Neural crest cell (in vitro differentiated cells): ENCODE results near the gene KRT9. TPM values are rescaled to one million over a fixed set of nuclear protein-coding genes. Genes with fewer than 3 reads are reported as not detected.

Experiments used
- DNase-seq: peaks from one replicate; pipeline ENCODE4 v3.0.0; 2021; ENCODE audit warnings: low read depth, mixed read lengths, low spot score
- H3K27ac Mint-ChIP-seq: one replicate; pipeline ENCODE4 v1.8.0; 2021; ENCODE audit warnings: mild to moderate bottlenecking, mixed read lengths; ENCODE audit not compliant: unreplicated experiment
- H3K27me3 Mint-ChIP-seq: 2 replicates; pipeline ENCODE4 v1.8.0; 2021; ENCODE audit warnings: low read depth, mild to moderate bottlenecking, mixed read lengths
- H3K36me3 Mint-ChIP-seq: 2 replicates; pipeline ENCODE4 v1.8.0; 2021; ENCODE audit warnings: low read depth, mild to moderate bottlenecking, mixed read lengths
- H3K4me1 Mint-ChIP-seq: 2 replicates; pipeline ENCODE4 v1.8.0; 2021; ENCODE audit warnings: mixed read lengths
- H3K4me3 Mint-ChIP-seq: one replicate; pipeline ENCODE4 v1.8.0; 2021; ENCODE audit warnings: mild to moderate bottlenecking, mixed read lengths
- H3K9me3 Mint-ChIP-seq: 2 replicates; pipeline ENCODE4 v1.8.0; 2021; ENCODE audit warnings: mixed read lengths
- CTCF ChIP-seq: fragments of 200-600 bp; sonication (generic); conservative IDR thresholded peaks from 2 replicates; pipeline ENCODE4 v1.5.0; 2021; ENCODE audit warnings: antibody characterized with exemption, mild to moderate bottlenecking
- total RNA-seq: library from RNA; stranded (reverse); gene quantifications from 2 replicates; pipeline ENCODE4 v1.2.1, GENCODE V29; 2021

KRT9 gene
- total RNA-seq, 1 donor from 2014 or later = not detected

GRCh38 chr17:41602524-41602923 lies 30.7 kb upstream of the KRT9 start:
- Mint-ChIP-seq H3K4me1 (peaks cover 7% of the 10 kb centered on the region), H3K9me3 (peaks cover 13% of the 10 kb centered on the region), H3K27me3 (peaks cover 7% of the 10 kb centered on the region), H3K36me3 (peaks cover 6% of the 10 kb centered on the region), H3K27ac (no peak overlapping the region), H3K4me3 (no peak overlapping the region)
- TF ChIP-seq CTCF = no peak
- DNase-seq = no peak

- Mint-ChIP-seq H3K27me3 (peaks cover 10% of the 10 kb centered on the region), H3K9me3 (no peaks in the 10 kb centered on the region), H3K27ac (no peak overlapping the region), H3K4me3 (no peak overlapping the region), H3K4me1 (peaks cover 7% of the 10 kb centered on the region), H3K36me3 (no peaks in the 10 kb centered on the region)
- TF ChIP-seq CTCF = no peak
- DNase-seq = no peak
These were observed 28.5 kb upstream of the KRT9 start for GRCh38 chr17:41600318-41600717.

GRCh38 chr17:41599680-41600079 lies 27.8 kb upstream of the KRT9 start:
- H3K9me3 Mint-ChIP-seq = no peaks in the 10 kb centered on the region
- H3K36me3 Mint-ChIP-seq = no peaks in the 10 kb centered on the region
- peaks cover 14% of the 10 kb centered on the region for H3K27me3 Mint-ChIP-seq
- H3K27ac Mint-ChIP-seq = no peak overlapping the region
- no peak for DNase-seq
- no peak for TF ChIP-seq CTCF
- H3K4me3 Mint-ChIP-seq = no peak overlapping the region
- peaks cover 7% of the 10 kb centered on the region for H3K4me1 Mint-ChIP-seq

GRCh38 chr17:41595585-41595984 lies 23.7 kb upstream of the KRT9 start:
- Mint-ChIP-seq H3K4me3 (no peak overlapping the region), H3K27me3 (peaks cover 27% of the 10 kb centered on the region), H3K4me1 (no peaks in the 10 kb centered on the region), H3K36me3 (no peaks in the 10 kb centered on the region), H3K27ac (no peak overlapping the region), H3K9me3 (no peaks in the 10 kb centered on the region)
- no peak for TF ChIP-seq CTCF
- no peak for DNase-seq

- Mint-ChIP-seq H3K27ac (no peak overlapping the region), H3K4me3 (no peak overlapping the region), H3K27me3 (peaks cover 27% of the 10 kb centered on the region), H3K4me1 (no peaks in the 10 kb centered on the region), H3K36me3 (no peaks in the 10 kb centered on the region), H3K9me3 (no peaks in the 10 kb centered on the region)
- no peak for DNase-seq
- no peak for TF ChIP-seq CTCF
These were observed 22.6 kb upstream of the KRT9 start for GRCh38 chr17:41594363-41594915.
